Hepatocyte (in vitro differentiated cells): Measurements from ENCODE around the gene BCL11A. TPM values are rescaled to one million over a fixed set of nuclear protein-coding genes. Genes with fewer than 3 reads are reported as not detected.

Experiments
- DNase-seq: peaks from one replicate; pipeline ENCODE4 v3.0.0-alpha.2; 2016; ENCODE audit warnings: low spot score
- H2AFZ ChIP-seq: fragments of 200-600 bp; sonication (generic); 2 replicates; pipeline ENCODE4 v1.6.0; 2016; ENCODE audit warnings: antibody characterized with exemption, mild to moderate bottlenecking
- H3K27ac ChIP-seq: fragments of 200-600 bp; sonication (generic); 2 replicates; pipeline ENCODE4 v1.5.1; 2016; ENCODE audit warnings: mild to moderate bottlenecking
- H3K27me3 ChIP-seq: fragments of 200-600 bp; sonication (generic); 2 replicates; pipeline ENCODE4 v1.6.1; 2016
- H3K36me3 ChIP-seq: fragments of 200-600 bp; sonication (generic); replicated peaks from 2 replicates; pipeline ENCODE4 v1.5.1; 2016; ENCODE audit warnings: low read depth; ENCODE audit not compliant: insufficient read depth
- H3K4me1 ChIP-seq: fragments of 200-600 bp; sonication (generic); 2 replicates; pipeline ENCODE4 v1.5.1; 2016; ENCODE audit warnings: mild to moderate bottlenecking, moderate library complexity; ENCODE audit not compliant: insufficient read depth
- H3K4me2 ChIP-seq: fragments of 200-600 bp; sonication (generic); 2 replicates; pipeline ENCODE4 v1.6.0; 2016
- H3K4me3 ChIP-seq: fragments of 200-600 bp; sonication (generic); 2 replicates; pipeline ENCODE4 v1.5.1; 2016; ENCODE audit warnings: mild to moderate bottlenecking
- H3K79me2 ChIP-seq: fragments of 200-600 bp; sonication (generic); 2 replicates; pipeline ENCODE4 v1.6.0; 2017; ENCODE audit warnings: mild to moderate bottlenecking
- H3K9me2 ChIP-seq: fragments of 200-600 bp; sonication (generic); replicated peaks from 2 replicates; pipeline ENCODE4 v1.6.0; 2017; ENCODE audit warnings: mild to moderate bottlenecking; ENCODE audit not compliant: insufficient read depth
- H3K9me3 ChIP-seq: fragments of 200-600 bp; sonication (generic); 2 replicates; pipeline ENCODE4 v1.5.1; 2016; ENCODE audit warnings: low read depth, mild to moderate bottlenecking
- H4K20me1 ChIP-seq: fragments of 200-600 bp; sonication (generic); 2 replicates; pipeline ENCODE4 v1.6.0; 2016; ENCODE audit warnings: mild to moderate bottlenecking; ENCODE audit not compliant: insufficient read depth, poor library complexity, severe bottlenecking
- EZH2 ChIP-seq: fragments of 200-600 bp; sonication (generic); IDR thresholded peaks from 2 replicates; pipeline ENCODE4 v1.6.1; 2016; ENCODE audit warnings: antibody characterized with exemption, mild to moderate bottlenecking, borderline replicate concordance
- EZH2phosphoT487 ChIP-seq: fragments of 200-600 bp; sonication (generic); IDR thresholded peaks from one replicate; pipeline ENCODE4 v1.6.1; 2018; ENCODE audit warnings: antibody characterized with exemption, mild to moderate bottlenecking, low read depth, moderate library complexity; ENCODE audit not compliant: unreplicated experiment, severe bottlenecking
- WGBS: methylation state at CpG from one replicate; pipeline ENCODE4 v1.1.6; 2016; ENCODE audit warnings: low lambda C conversion rate; ENCODE audit errors: missing lambda C conversion rate; 5-methylcytosine and 5-hydroxymethylcytosine counted together
- polyA plus RNA-seq: library from polyadenylated mRNA; unstranded; fragments of >200 nt; fragmentation: Nextera tagmentation; extraction: Ambion mirVana; gene quantifications from 2 replicates; pipeline ENCODE4 v1.2.1, GENCODE V29; 2016
- total RNA-seq: library from RNA; depleted of rRNA; stranded (reverse); fragments of >200 nt; gene quantifications from 2 replicates; pipeline ENCODE4 v1.2.3, GENCODE V29; 2014
- TF ChIP-seq, protein P1 (sequence below): fragments of 200-600 bp; sonication (generic); IDR thresholded peaks from 2 replicates; pipeline ENCODE4 v1.5.1; 2016; ENCODE audit warnings: antibody characterized with exemption, mild to moderate bottlenecking; ENCODE audit not compliant: poor library complexity

The BCL11A gene
- total and polyA plus RNA-seq, 2 experiments from 2014 or later: 14.4 to 22.6 TPM

DNA sequence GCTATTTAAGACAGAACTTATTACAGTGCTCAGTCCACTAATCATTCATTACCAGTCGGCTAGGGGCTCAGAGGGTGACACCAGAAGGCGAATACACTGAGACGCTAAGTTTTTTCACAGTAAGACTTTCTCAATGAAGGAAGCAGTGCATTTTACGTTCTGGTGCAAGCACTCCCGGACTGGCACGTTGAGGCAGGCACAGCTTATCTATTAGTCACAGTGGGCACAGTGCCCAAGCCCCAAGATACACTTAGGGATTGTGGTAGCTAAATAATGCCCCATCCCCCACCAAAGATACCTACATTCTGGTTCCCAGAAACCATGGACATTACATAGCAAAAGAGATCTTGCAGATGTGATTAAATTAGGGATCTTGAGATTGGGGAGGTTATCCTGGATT is 32.6 kb upstream of the BCL11A start:
- Histone ChIP-seq H2AFZ (no peak overlapping the region), H3K36me3 (no peaks in the 10 kb centered on the region), H4K20me1 (no peaks in the 10 kb centered on the region), H3K4me1 (peaks cover 4% of the 10 kb centered on the region), H3K9me2 (no peaks in the 10 kb centered on the region), H3K79me2 (no peaks in the 10 kb centered on the region), H3K9me3 (no peaks in the 10 kb centered on the region), H3K4me3 (no peak overlapping the region), H3K4me2 (no peak overlapping the region), H3K27ac (no peak overlapping the region), H3K27me3 (peaks cover 6% of the 10 kb centered on the region)
- no peak for DNase-seq
- WGBS: 93% methylated on average over 6 of the region's 6 CpGs
- TF ChIP-seq EZH2phosphoT487: no peak
- TF ChIP-seq, protein P1, sequence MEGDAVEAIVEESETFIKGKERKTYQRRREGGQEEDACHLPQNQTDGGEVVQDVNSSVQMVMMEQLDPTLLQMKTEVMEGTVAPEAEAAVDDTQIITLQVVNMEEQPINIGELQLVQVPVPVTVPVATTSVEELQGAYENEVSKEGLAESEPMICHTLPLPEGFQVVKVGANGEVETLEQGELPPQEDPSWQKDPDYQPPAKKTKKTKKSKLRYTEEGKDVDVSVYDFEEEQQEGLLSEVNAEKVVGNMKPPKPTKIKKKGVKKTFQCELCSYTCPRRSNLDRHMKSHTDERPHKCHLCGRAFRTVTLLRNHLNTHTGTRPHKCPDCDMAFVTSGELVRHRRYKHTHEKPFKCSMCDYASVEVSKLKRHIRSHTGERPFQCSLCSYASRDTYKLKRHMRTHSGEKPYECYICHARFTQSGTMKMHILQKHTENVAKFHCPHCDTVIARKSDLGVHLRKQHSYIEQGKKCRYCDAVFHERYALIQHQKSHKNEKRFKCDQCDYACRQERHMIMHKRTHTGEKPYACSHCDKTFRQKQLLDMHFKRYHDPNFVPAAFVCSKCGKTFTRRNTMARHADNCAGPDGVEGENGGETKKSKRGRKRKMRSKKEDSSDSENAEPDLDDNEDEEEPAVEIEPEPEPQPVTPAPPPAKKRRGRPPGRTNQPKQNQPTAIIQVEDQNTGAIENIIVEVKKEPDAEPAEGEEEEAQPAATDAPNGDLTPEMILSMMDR: no peak
- no peak for TF ChIP-seq EZH2

DNA sequence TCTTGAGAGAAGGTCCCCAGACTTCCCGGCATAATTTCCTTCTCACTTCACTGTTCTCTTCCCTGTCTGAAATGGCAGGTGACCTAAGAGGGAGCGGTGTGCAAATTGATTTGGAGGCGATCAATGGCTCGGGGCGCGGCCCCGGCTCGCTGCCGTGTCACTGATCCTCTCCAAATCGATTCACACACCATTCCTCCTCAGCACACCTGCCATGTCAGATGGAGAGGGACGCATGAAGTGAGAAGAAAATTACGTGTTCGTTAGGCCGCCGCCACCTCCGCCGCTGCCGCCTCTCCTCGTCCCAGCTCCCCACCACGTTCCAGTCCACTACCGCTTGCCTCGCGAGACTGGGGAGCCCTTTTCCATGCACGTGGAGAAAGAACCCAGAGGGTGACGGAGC is 31.8 kb upstream of the BCL11A start:
- peaks cover 4% of the 10 kb centered on the region for H3K4me1 ChIP-seq
- H4K20me1 ChIP-seq: no peaks in the 10 kb centered on the region
- 97% methylated on average over 25 of the region's 25 CpGs for WGBS
- H3K79me2 ChIP-seq: no peaks in the 10 kb centered on the region
- no peak overlapping the region for H2AFZ ChIP-seq
- TF ChIP-seq, protein P1: no peak
- TF ChIP-seq EZH2 (no peak), EZH2phosphoT487 (no peak)
- H3K9me3 ChIP-seq: no peaks in the 10 kb centered on the region
- DNase-seq: no peak
- no peaks in the 10 kb centered on the region for H3K36me3 ChIP-seq
- H3K4me2 ChIP-seq: no peak overlapping the region
- peaks cover 6% of the 10 kb centered on the region for H3K27me3 ChIP-seq
- no peak overlapping the region for H3K4me3 ChIP-seq
- H3K27ac ChIP-seq: no peak overlapping the region
- H3K9me2 ChIP-seq: no peaks in the 10 kb centered on the region

DNA sequence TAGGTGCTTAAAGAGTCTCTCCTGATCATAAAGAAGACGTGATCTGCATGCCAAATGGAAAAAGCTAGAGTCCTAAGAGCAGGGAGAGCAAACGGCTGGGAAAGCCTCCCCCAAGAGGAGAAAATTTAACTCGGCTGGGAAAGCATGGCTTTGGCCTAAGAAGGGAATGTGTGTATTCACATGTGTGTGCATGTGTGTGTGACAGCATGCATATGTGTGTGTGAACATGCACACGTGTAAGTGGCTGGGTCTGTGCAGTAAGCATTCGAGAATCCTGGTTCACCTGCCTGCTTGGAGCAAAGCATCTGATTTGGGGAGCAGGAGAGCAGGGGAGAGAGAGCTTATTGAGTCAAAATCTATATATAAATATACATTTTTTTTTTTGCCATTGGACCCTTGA is 30.1 kb upstream of the BCL11A start:
- H3K9me3 ChIP-seq: no peaks in the 10 kb centered on the region
- no peaks in the 10 kb centered on the region for H3K79me2 ChIP-seq
- H3K4me1 ChIP-seq: peaks cover 4% of the 10 kb centered on the region
- H3K4me3 ChIP-seq: no peak overlapping the region
- WGBS: 75% methylated on average over 5 of the region's 5 CpGs
- H2AFZ ChIP-seq: no peak overlapping the region
- H4K20me1 ChIP-seq: no peaks in the 10 kb centered on the region
- H3K4me2 ChIP-seq: no peak overlapping the region
- no peaks in the 10 kb centered on the region for H3K9me2 ChIP-seq
- peaks cover 6% of the 10 kb centered on the region for H3K27me3 ChIP-seq
- DNase-seq: no peak
- TF ChIP-seq EZH2 (no peak), EZH2phosphoT487 (no peak)
- TF ChIP-seq, protein P1: no peak
- H3K27ac ChIP-seq: no peak overlapping the region
- H3K36me3 ChIP-seq: no peaks in the 10 kb centered on the region
